ENCODE data around the gene TMEM125. TPM values are rescaled to one million over a fixed set of nuclear protein-coding genes. Genes with fewer than 3 reads are reported as not detected.

Gene TMEM125
- total and polyA plus RNA-seq, 12 donors = 0.15 to 0.37 (median 0.22) TPM; not detected in 6

GRCh38 chr1:43247256-43247921 lies 22.4 kb upstream of the TMEM125 start:
- Histone ChIP-seq H3K36me3 (no peaks in the 10 kb centered on the region), H3K27me3 (no peaks in the 10 kb centered on the region), H3K27ac (no peak overlapping the region), H3K4me1 (no peaks in the 10 kb centered on the region), H3K9me3 (peaks cover 0 to 10% (median 0%) of the 10 kb centered on the region in 11 donors), H3K4me3 (no peak overlapping the region)
- ATAC-seq = no peak
- DNase-seq = no peak
- no peak for TF ChIP-seq CTCF (IDR thresholded peaks at IDR 0.05)
- WGBS, 2 donors = 85 to 91% methylated on average over 6 of the region's 6 CpGs
- intact Hi-C loops (cut with DNase I) = no loop called here

GRCh38 chr1:43250351-43250761 lies 19.4 kb upstream of the TMEM125 start:
- H3K36me3 ChIP-seq = no peaks in the 10 kb centered on the region
- no peak for TF ChIP-seq CTCF (IDR thresholded peaks at IDR 0.05)
- intact Hi-C loops (cut with DNase I) = no loop called here
- H3K4me3 ChIP-seq = no peak overlapping the region
- WGBS, 2 donors = 80 to 88% methylated on average over 3 of the region's 3 CpGs
- H3K4me1 ChIP-seq = peaks cover 0 to 5% (median 0%) of the 10 kb centered on the region in 9 donors
- no peaks in the 10 kb centered on the region for H3K27me3 ChIP-seq
- H3K9me3 ChIP-seq = peaks cover 0 to 10% (median 0%) of the 10 kb centered on the region in 11 donors
- ATAC-seq (no peak), DNase-seq (no peak)
- H3K27ac ChIP-seq = no peak overlapping the region

- WGBS, 2 donors = 87 to 91% methylated on average over 5 of the region's 5 CpGs
- Histone ChIP-seq H3K27ac (no peak overlapping the region), H3K36me3 (no peaks in the 10 kb centered on the region), H3K9me3 (peaks cover 0 to 10% (median 0%) of the 10 kb centered on the region in 11 donors), H3K4me3 (no peak overlapping the region), H3K4me1 (peaks cover 0 to 11% (median 6%) of the 10 kb centered on the region in 9 donors), H3K27me3 (no peaks in the 10 kb centered on the region)
- no peak for TF ChIP-seq CTCF (IDR thresholded peaks at IDR 0.05)
- intact Hi-C loops (cut with DNase I) = no loop called here
- no peak for ATAC-seq
- DNase-seq = no peak
These were observed 18.8 kb upstream of the TMEM125 start for GRCh38 chr1:43251024-43251423.

GRCh38 chr1:43252225-43252624 lies 17.6 kb upstream of the TMEM125 start:
- peaks cover 0 to 21% (median 10%) of the 10 kb centered on the region in 9 donors for H3K4me1 ChIP-seq
- WGBS, 2 donors = 93 to 94% methylated on average over 1 of the region's 1 CpG
- H3K27ac ChIP-seq = no peak overlapping the region
- intact Hi-C loops (cut with DNase I) = no loop called here
- TF ChIP-seq CTCF (IDR thresholded peaks at IDR 0.05) = no peak
- ATAC-seq = no peak
- no peak for DNase-seq
- H3K36me3 ChIP-seq = no peaks in the 10 kb centered on the region
- peaks cover 0 to 7% (median 0%) of the 10 kb centered on the region in 11 donors for H3K9me3 ChIP-seq
- H3K4me3 ChIP-seq = no peak overlapping the region
- no peaks in the 10 kb centered on the region for H3K27me3 ChIP-seq
